Neuronal stem cell (in vitro differentiated cells): ENCODE measurements around the gene NLGN1.

Experiments
- DNase-seq: peaks from one replicate; pipeline ENCODE4 v3.0.0-alpha.2; 2013; ENCODE audit warnings: low spot score
- H2AFZ ChIP-seq: one replicate; pipeline ENCODE4 v1.6.1; 2013; ENCODE audit warnings: mild to moderate bottlenecking, low read length, inconsistent platforms
- H2AK5ac ChIP-seq: 2 replicates; pipeline ENCODE4 v1.6.1; 2013; ENCODE audit warnings: low read depth, mild to moderate bottlenecking, inconsistent platforms, low read length, moderate library complexity, mixed read lengths
- H2BK120ac ChIP-seq: 2 replicates; pipeline ENCODE4 v1.6.1; 2013; ENCODE audit warnings: low read depth, mild to moderate bottlenecking, inconsistent platforms, low read length, moderate library complexity, mixed read lengths
- H2BK12ac ChIP-seq: one replicate; pipeline ENCODE4 v1.6.1; 2013; ENCODE audit warnings: low read length, inconsistent platforms
- H2BK15ac ChIP-seq: 2 replicates; pipeline ENCODE4 v1.6.1; 2013; ENCODE audit warnings: mild to moderate bottlenecking, low read length, inconsistent platforms, mixed read lengths
- H2BK5ac ChIP-seq: one replicate; pipeline ENCODE4 v1.6.1; 2013; ENCODE audit warnings: inconsistent platforms, mild to moderate bottlenecking, low read length, moderate library complexity
- H3K14ac ChIP-seq: one replicate; pipeline ENCODE4 v1.6.1; 2013; ENCODE audit warnings: low read length, inconsistent platforms
- H3K18ac ChIP-seq: 2 replicates; pipeline ENCODE4 v1.6.1; 2013; ENCODE audit warnings: low read length, inconsistent platforms
- H3K23ac ChIP-seq: 2 replicates; pipeline ENCODE4 v1.6.1; 2013; ENCODE audit warnings: low read depth, mild to moderate bottlenecking, mixed read lengths, low read length, inconsistent platforms; ENCODE audit not compliant: poor library complexity
- H3K27ac ChIP-seq: replicated peaks from 3 replicates; pipeline ENCODE4 v1.5.1; 2013; ENCODE audit warnings: low read length, inconsistent platforms
- H3K27me3 ChIP-seq, 3 experiments: 2 replicates each; pipeline ENCODE4 v1.6.1; 2013; ENCODE audit warnings: low read length in 3 of 3, mild to moderate bottlenecking in 2 of 3, inconsistent platforms in 1 of 3, low read depth in 1 of 3, mixed read lengths in 1 of 3, moderate library complexity in 1 of 3; ENCODE audit not compliant: control insufficient read depth in 3 of 3, insufficient read depth in 3 of 3
- H3K36me3 ChIP-seq, 2 donors: replicated peaks in 1 of 2; 2 replicates each; pipeline ENCODE4 v1.6.1; 2013; ENCODE audit warnings: low read length in 2 of 2; ENCODE audit not compliant: control insufficient read depth in 2 of 2, insufficient read depth in 2 of 2
- H3K4ac ChIP-seq: 2 replicates; pipeline ENCODE4 v1.6.1; 2013; ENCODE audit warnings: inconsistent platforms, mild to moderate bottlenecking, low read length, moderate library complexity
- H3K4me1 ChIP-seq, 2 donors: 1 replicate in 1 of 2; 2 replicates in 1 of 2; pipeline ENCODE4 v1.6.1; 2013; ENCODE audit warnings: low read length in 2 of 2, low read depth in 1 of 2; ENCODE audit not compliant: control insufficient read depth in 2 of 2, insufficient read depth in 1 of 2
- H3K4me2 ChIP-seq: one replicate; pipeline ENCODE4 v1.6.1; 2013; ENCODE audit warnings: mild to moderate bottlenecking, low read length, inconsistent platforms; ENCODE audit not compliant: insufficient read depth, poor library complexity, severe bottlenecking
- H3K4me3 ChIP-seq, 2 donors: 2 replicates each; pipeline ENCODE4 v1.5.1; 2013; ENCODE audit warnings: low read length in 2 of 2, mild to moderate bottlenecking in 2 of 2, inconsistent platforms in 1 of 2, moderate library complexity in 1 of 2
- H3K79me1 ChIP-seq: one replicate; pipeline ENCODE4 v1.6.1; 2013; ENCODE audit warnings: low read depth, mild to moderate bottlenecking, inconsistent platforms, low read length, moderate library complexity
- H3K9ac ChIP-seq: one replicate; pipeline ENCODE4 v1.6.1; 2013; ENCODE audit warnings: mild to moderate bottlenecking, low read depth, low read length, inconsistent platforms; ENCODE audit not compliant: poor library complexity
- H3K9me3 ChIP-seq, 2 donors: replicated peaks in 1 of 2; 2 replicates each; pipeline versions ENCODE3 to v1.6.1; 2013; ENCODE audit warnings: low read length in 2 of 2, mild to moderate bottlenecking in 2 of 2, inconsistent platforms in 1 of 2, low read depth in 1 of 2, mixed read lengths in 1 of 2, moderate library complexity in 1 of 2; ENCODE audit not compliant: control insufficient read depth in 2 of 2, insufficient read depth in 1 of 2
- H4K8ac ChIP-seq: one replicate; pipeline ENCODE4 v1.6.1; 2013; ENCODE audit warnings: low read depth, mild to moderate bottlenecking, inconsistent platforms, low read length, moderate library complexity
- H4K91ac ChIP-seq: one replicate; pipeline ENCODE4 v1.6.1; 2013; ENCODE audit warnings: low read length, low read depth, mild to moderate bottlenecking, inconsistent platforms; ENCODE audit not compliant: poor library complexity
- WGBS, 2 donors: extraction: QIAGEN DNeasy Blood & Tissue Kit; methylation state at CpG; one replicate each; pipeline ENCODE4 v1.1.7; 2013; ENCODE audit warnings: missing lambda C conversion rate in 2 of 2, mixed read lengths in 1 of 2; ENCODE audit not compliant: insufficient read length in 2 of 2, insufficient replicate concordance in 1 of 2; ENCODE audit errors: extremely low coverage in 2 of 2; 5-methylcytosine and 5-hydroxymethylcytosine counted together

NLGN1 gene

DNA sequence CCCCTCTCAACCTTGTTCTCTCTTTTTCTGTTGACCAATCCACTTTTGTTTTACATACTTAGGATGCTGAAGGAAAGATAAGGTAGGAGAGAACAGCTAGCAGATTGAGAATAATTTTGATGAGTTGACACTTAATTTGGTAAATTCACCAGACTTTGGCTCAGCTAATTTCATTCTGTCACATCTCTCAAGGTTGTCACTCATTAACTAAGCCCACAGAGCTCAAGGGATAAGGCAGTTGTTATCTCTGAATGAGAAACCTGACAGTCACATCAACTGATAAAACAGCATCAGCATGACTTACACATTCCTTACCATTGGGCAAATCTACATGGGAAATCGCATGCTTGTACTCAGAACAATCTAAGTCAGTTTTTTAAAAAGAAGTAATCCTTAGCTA, 591.4 kb downstream of the NLGN1 start:
- Histone ChIP-seq H3K4me3 (no peak overlapping the region), H3K36me3 (no peaks in the 10 kb centered on the region), H3K27ac (no peak overlapping the region), H2BK15ac (no peak overlapping the region), H2BK5ac (no peak overlapping the region), H4K91ac (no peak overlapping the region), H2BK12ac (no peak overlapping the region), H2BK120ac (no peak overlapping the region), H3K9me3 (no peaks in the 10 kb centered on the region), H3K23ac (no peak overlapping the region), H3K18ac (no peak overlapping the region), H3K14ac (no peak overlapping the region), H2AK5ac (no peak overlapping the region), H4K8ac (no peak overlapping the region), H3K4ac (no peak overlapping the region), H3K4me1 (peaks cover 0 to 1% of the 10 kb centered on the region in 2 donors), H3K27me3 (no peaks in the 10 kb centered on the region), H3K79me1 (no peaks in the 10 kb centered on the region), H2AFZ (no peak overlapping the region), H3K9ac (no peak overlapping the region), H3K4me2 (no peak overlapping the region)
- no peak for DNase-seq
- no CpG with 5 or more reads among the region's 1 CpG for WGBS, 2 donors

DNA sequence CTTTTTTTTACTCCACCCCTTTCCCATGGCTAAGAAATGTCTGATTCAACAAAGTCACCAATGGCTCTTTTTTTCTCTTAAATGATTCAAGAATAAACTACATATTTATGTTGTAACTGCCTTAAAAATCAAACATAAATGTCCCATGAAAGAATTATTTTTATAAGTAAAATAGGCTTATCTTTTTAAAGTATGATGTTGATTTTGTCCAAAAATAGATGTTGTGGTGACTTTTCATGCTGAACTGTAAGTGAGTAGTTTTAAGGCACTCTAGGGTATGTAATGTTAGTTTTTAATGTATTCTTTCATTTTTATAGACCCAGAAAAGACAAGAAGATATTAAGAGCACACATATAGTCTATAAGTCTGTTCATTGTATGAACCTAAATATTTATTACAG, 594.9 kb downstream of the NLGN1 start:
- H3K4me2 ChIP-seq, result no peak overlapping the region
- no peaks in the 10 kb centered on the region for H3K36me3 ChIP-seq
- H3K18ac ChIP-seq, result no peak overlapping the region
- no peaks in the 10 kb centered on the region for H3K79me1 ChIP-seq
- H2AK5ac ChIP-seq, result no peak overlapping the region
- H2BK5ac ChIP-seq, result no peak overlapping the region
- H3K14ac ChIP-seq, result no peak overlapping the region
- no peak overlapping the region for H2BK12ac ChIP-seq
- H2BK15ac ChIP-seq, result no peak overlapping the region
- no peak overlapping the region for H2AFZ ChIP-seq
- no peak overlapping the region for H3K4me3 ChIP-seq
- no peaks in the 10 kb centered on the region for H3K9me3 ChIP-seq
- H3K4ac ChIP-seq, result no peak overlapping the region
- no peak overlapping the region for H2BK120ac ChIP-seq
- no peak overlapping the region for H3K27ac ChIP-seq
- H3K4me1 ChIP-seq, result peaks cover 0 to 1% of the 10 kb centered on the region in 2 donors
- H3K9ac ChIP-seq, result no peak overlapping the region
- no peak overlapping the region for H4K8ac ChIP-seq
- H3K27me3 ChIP-seq, result no peaks in the 10 kb centered on the region
- no peak overlapping the region for H4K91ac ChIP-seq
- no peak overlapping the region for H3K23ac ChIP-seq
- no peak for DNase-seq

DNA sequence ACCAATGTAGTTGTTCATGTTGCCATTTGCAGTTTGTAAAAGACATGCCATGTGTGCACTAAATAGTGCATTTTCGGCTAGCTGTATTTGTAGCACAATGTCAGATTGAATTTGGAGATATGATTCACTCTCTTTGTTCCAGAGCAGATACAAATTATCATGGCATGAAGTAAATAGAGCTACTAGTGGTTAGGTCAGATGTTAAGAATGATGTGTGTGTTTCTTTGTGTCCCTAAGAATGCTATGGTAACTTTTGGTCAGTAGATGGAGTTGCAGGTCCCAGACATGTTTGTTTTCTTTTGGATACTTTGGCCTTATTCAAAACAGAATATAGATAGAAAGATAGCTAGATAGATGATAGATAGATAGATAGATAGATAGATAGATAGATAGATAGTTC, 595.8 kb downstream of the NLGN1 start:
- Histone ChIP-seq H2BK12ac (no peak overlapping the region), H4K91ac (no peak overlapping the region), H3K27ac (no peak overlapping the region), H3K23ac (no peak overlapping the region), H2BK5ac (no peak overlapping the region), H3K18ac (no peak overlapping the region), H3K4ac (no peak overlapping the region), H3K27me3 (no peaks in the 10 kb centered on the region), H3K4me3 (no peak overlapping the region), H3K14ac (no peak overlapping the region), H4K8ac (no peak overlapping the region), H3K4me2 (no peak overlapping the region), H2AFZ (no peak overlapping the region), H3K9me3 (no peaks in the 10 kb centered on the region), H2BK15ac (no peak overlapping the region), H3K4me1 (peaks cover 0 to 1% of the 10 kb centered on the region in 2 donors), H3K9ac (no peak overlapping the region), H2BK120ac (no peak overlapping the region), H3K79me1 (no peaks in the 10 kb centered on the region), H2AK5ac (no peak overlapping the region), H3K36me3 (no peaks in the 10 kb centered on the region)
- WGBS, 2 donors, result no CpG with 5 or more reads among the region's 1 CpG
- no peak for DNase-seq

DNA sequence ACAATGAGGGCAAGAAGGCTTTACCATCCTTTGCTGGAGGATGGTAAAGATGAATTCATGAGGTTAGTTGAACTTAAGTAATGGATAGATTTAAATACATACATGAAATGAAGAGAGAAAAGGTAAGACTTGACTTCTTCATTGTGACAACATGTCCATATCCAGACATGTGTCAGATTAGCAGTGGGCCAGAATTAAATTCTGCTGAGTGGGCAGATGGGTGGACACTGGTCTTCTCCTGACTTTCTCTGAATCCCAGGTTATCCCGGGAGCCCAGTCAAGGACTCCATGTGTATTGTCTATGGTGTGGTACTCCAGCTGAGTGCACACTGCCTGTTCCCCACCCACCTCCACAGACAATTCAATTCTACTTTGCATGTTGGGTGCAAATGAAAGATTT, 603.1 kb downstream of the NLGN1 start:
- Histone ChIP-seq H3K4me1 (no peaks in the 10 kb centered on the region), H3K79me1 (no peaks in the 10 kb centered on the region), H4K8ac (no peak overlapping the region), H2BK5ac (no peak overlapping the region), H3K9ac (no peak overlapping the region), H2AFZ (no peak overlapping the region), H3K18ac (no peak overlapping the region), H3K36me3 (no peaks in the 10 kb centered on the region), H3K27me3 (no peaks in the 10 kb centered on the region), H3K9me3 (no peaks in the 10 kb centered on the region), H2BK15ac (no peak overlapping the region), H2BK12ac (no peak overlapping the region), H4K91ac (no peak overlapping the region), H3K14ac (no peak overlapping the region), H3K4me2 (no peak overlapping the region), H2AK5ac (no peak overlapping the region), H3K23ac (no peak overlapping the region), H3K4me3 (no peak overlapping the region), H3K4ac (no peak overlapping the region), H2BK120ac (no peak overlapping the region), H3K27ac (no peak overlapping the region)
- WGBS, 2 donors, result no CpG with 5 or more reads among the region's 1 CpG
- no peak for DNase-seq
